ENCODE results near the gene MYO1H.
"Not testable (repeated sequence)": the region's sequence is repeated elsewhere in the genome, so short reads cannot be mapped to it uniquely, and the experiment has no call there.

The MYO1H gene

GRCh38 chr12:109305547-109305946 lies 42.2 kb upstream of the MYO1H start:
- DNase-seq (ENCODE audit: extremely low read depth, insufficient read length), result no peak
- Histone ChIP-seq H3K4me3 (replicated peaks; ENCODE audit: low read depth, low read length) (no peak overlapping the region), H3K36me3 (ENCODE audit: control insufficient read depth, insufficient read depth, low read length) (no peaks in the 10 kb centered on the region), H3K27me3 (replicated peaks; ENCODE audit: control insufficient read depth, insufficient read depth, low read length) (peaks cover 3% of the 10 kb centered on the region)
- no peak for TF ChIP-seq CTCF (IDR thresholded peaks at IDR 0.05; ENCODE audit: insufficient read depth, low read length, poor library complexity, severe bottlenecking)

- Histone ChIP-seq H3K4me3 (replicated peaks; ENCODE audit: low read depth, low read length) (no peak overlapping the region), H3K36me3 (ENCODE audit: control insufficient read depth, insufficient read depth, low read length) (no peaks in the 10 kb centered on the region), H3K27me3 (replicated peaks; ENCODE audit: control insufficient read depth, insufficient read depth, low read length) (peaks cover 3% of the 10 kb centered on the region)
- DNase-seq (ENCODE audit: extremely low read depth, insufficient read length), result no peak
- TF ChIP-seq CTCF (IDR thresholded peaks at IDR 0.05; ENCODE audit: insufficient read depth, low read length, poor library complexity, severe bottlenecking), result no peak
Measured at GRCh38 chr12:109307051-109307450, 40.6 kb upstream of the MYO1H start.

- DNase-seq (ENCODE audit: extremely low read depth, insufficient read length), result no peak
- TF ChIP-seq CTCF (IDR thresholded peaks at IDR 0.05; ENCODE audit: insufficient read depth, low read length, poor library complexity, severe bottlenecking), result no peak
- no peak within 1 kb of the TSS; the same call in 1 of the 2 replicates for H3K4me3 ChIP-seq (replicated peaks; ENCODE audit: low read depth, low read length)
Measured at GRCh38 chr12:109308534-109309380, 38.9 kb upstream of the MYO1H start, which contains the start of gene FOXN4. TSS of gene FOXN4 (minus strand) at chr12:109309284. CDS start at chr12:109308321, 963 bp downstream.

GRCh38 chr12:109309381-109310246 lies 38.1 kb upstream of the MYO1H start:
- no peak for TF ChIP-seq CTCF (IDR thresholded peaks at IDR 0.05; ENCODE audit: insufficient read depth, low read length, poor library complexity, severe bottlenecking)
- Histone ChIP-seq H3K27me3 (replicated peaks; ENCODE audit: control insufficient read depth, insufficient read depth, low read length) (no peaks in the 10 kb centered on the region; the same call in none of the 2 replicates), H3K4me3 (replicated peaks; ENCODE audit: low read depth, low read length) (no peak overlapping the region; the same call in 1 of the 2 replicates), H3K36me3 (ENCODE audit: control insufficient read depth, insufficient read depth, low read length) (no peaks in the 10 kb centered on the region)
- DNase-seq (ENCODE audit: extremely low read depth, insufficient read length), result no peak

More at GRCh38 chr12:109308534-109309380, 38.9 kb upstream of the MYO1H start, which contains the start of gene FOXN4:
- H3K27me3 ChIP-seq (replicated peaks; ENCODE audit: control insufficient read depth, insufficient read depth, low read length), result peaks cover 1% of the 10 kb centered on the region
- H3K36me3 ChIP-seq (ENCODE audit: control insufficient read depth, insufficient read depth, low read length), result no peaks in the 10 kb centered on the region

- DNase-seq (ENCODE audit: extremely low read depth, insufficient read length), result no peak
- H3K27me3 ChIP-seq (replicated peaks; ENCODE audit: control insufficient read depth, insufficient read depth, low read length), result no peaks in the 10 kb centered on the region; the same call in none of the 2 replicates
- no peaks in the 10 kb centered on the region for H3K36me3 ChIP-seq (ENCODE audit: control insufficient read depth, insufficient read depth, low read length)
- H3K4me3 ChIP-seq (replicated peaks; ENCODE audit: low read depth, low read length), result no peak overlapping the region
- no peak for TF ChIP-seq CTCF (IDR thresholded peaks at IDR 0.05; ENCODE audit: insufficient read depth, low read length, poor library complexity, severe bottlenecking)
Measured at GRCh38 chr12:109310247-109311125, 37.2 kb upstream of the MYO1H start.

GRCh38 chr12:109321294-109321693 lies 26.4 kb upstream of the MYO1H start:
- DNase-seq (ENCODE audit: extremely low read depth, insufficient read length); H3K27me3 ChIP-seq (replicated peaks; ENCODE audit: control insufficient read depth, insufficient read depth, low read length); H3K36me3 ChIP-seq (ENCODE audit: control insufficient read depth, insufficient read depth, low read length); H3K4me3 ChIP-seq (replicated peaks; ENCODE audit: low read depth, low read length): not testable (repeated sequence)

All from GM06990 (cell line).